Measurements from ENCODE around the gene TICRR.

DNA sequence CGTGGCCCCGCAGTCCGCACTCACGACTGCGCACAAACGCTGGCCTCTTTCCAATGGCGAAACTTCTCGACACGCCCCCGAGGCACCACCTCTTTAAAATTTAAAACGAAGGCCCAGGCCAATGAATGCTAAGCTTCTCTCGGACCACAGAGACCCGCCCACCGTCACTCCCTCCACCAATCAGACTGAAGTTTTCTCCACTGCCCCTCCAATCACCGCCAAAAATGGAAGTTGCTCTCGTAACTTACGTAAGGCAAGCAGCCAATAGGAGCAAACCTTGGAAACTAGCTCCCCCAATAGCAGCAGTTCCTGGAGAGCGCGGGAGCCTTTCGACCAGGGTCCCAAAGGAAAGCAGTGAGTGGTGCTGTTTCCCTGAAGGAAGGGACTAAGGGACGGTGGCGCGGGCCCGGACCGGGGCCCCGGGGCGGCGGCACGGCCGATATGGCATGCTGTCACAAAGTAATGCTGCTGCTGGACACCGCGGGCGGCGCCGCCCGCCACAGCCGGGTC, at the start of gene TICRR:
- TF ChIP-seq, protein P1, sequence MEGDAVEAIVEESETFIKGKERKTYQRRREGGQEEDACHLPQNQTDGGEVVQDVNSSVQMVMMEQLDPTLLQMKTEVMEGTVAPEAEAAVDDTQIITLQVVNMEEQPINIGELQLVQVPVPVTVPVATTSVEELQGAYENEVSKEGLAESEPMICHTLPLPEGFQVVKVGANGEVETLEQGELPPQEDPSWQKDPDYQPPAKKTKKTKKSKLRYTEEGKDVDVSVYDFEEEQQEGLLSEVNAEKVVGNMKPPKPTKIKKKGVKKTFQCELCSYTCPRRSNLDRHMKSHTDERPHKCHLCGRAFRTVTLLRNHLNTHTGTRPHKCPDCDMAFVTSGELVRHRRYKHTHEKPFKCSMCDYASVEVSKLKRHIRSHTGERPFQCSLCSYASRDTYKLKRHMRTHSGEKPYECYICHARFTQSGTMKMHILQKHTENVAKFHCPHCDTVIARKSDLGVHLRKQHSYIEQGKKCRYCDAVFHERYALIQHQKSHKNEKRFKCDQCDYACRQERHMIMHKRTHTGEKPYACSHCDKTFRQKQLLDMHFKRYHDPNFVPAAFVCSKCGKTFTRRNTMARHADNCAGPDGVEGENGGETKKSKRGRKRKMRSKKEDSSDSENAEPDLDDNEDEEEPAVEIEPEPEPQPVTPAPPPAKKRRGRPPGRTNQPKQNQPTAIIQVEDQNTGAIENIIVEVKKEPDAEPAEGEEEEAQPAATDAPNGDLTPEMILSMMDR (IDR thresholded peaks at IDR 0.05) = no peak
- TF ChIP-seq POLR2A (IDR thresholded peaks at IDR 0.05) = no peak

All from gastroesophageal sphincter (tissue), 3 donors.